IMR-90 (cell line): Measurements from ENCODE around the gene ARHGAP10. TPM values are rescaled to one million over a fixed set of nuclear protein-coding genes. Genes with fewer than 3 reads are reported as not detected.

ENCODE experiments used
- ATAC-seq: fragments of 200-7000 bp; cut with Tn5 transposase; 2 replicates; pipeline ENCODE4 v1.9.1; 2020; ENCODE audit warnings: low read depth, mild to moderate bottlenecking, moderate library complexity
- BruUV-seq: library from RNA; stranded (reverse); fragments of 400-500 nt; replicated peaks from 2 replicates; lab custom pipeline; 2021; lab: Mats Ljungman, UMichigan
- CTCF ChIA-PET: fragments of 300-600 bp; formaldehyde crosslinking; extraction: SDS; loops from one replicate; lab custom pipeline; 2021; ENCODE audit warnings: antibody characterized with exemption; lab: Yijun Ruan, JAX
- POLR2A ChIA-PET: fragments of 300-600 bp; sonication (Branson Sonifier 250); formaldehyde crosslinking; loops from one replicate; lab custom pipeline; 2022; ENCODE audit warnings: antibody characterized with exemption; ENCODE audit not compliant: unreplicated experiment; lab: Charles Lee
- DNase-seq: peaks from one replicate; pipeline ENCODE4 v3.0.0; 2013
- H2AFZ ChIP-seq: replicated peaks from 2 replicates; pipeline ENCODE3; 2013; ENCODE audit warnings: low read length, mild to moderate bottlenecking; ENCODE audit not compliant: poor library complexity
- H2AK5ac ChIP-seq: 2 replicates; pipeline ENCODE4 v1.6.1; 2013; ENCODE audit warnings: low read depth, low read length, inconsistent platforms
- H2AK9ac ChIP-seq: replicated peaks from 2 replicates; pipeline ENCODE3; 2013; ENCODE audit warnings: mild to moderate bottlenecking, low read depth, low read length, moderate library complexity; ENCODE audit not compliant: poor library complexity
- H2BK120ac ChIP-seq: 2 replicates; pipeline ENCODE4 v1.6.1; 2013; ENCODE audit warnings: low read depth, low read length, inconsistent platforms
- H2BK15ac ChIP-seq: 3 replicates; pipeline ENCODE4 v1.6.1; 2013; ENCODE audit warnings: low read depth, low read length, inconsistent platforms
- H2BK20ac ChIP-seq: 2 replicates; pipeline ENCODE4 v1.6.1; 2013; ENCODE audit warnings: low read depth, mild to moderate bottlenecking, inconsistent platforms, low read length, moderate library complexity
- H2BK5ac ChIP-seq: 2 replicates; pipeline ENCODE4 v1.6.1; 2013; ENCODE audit warnings: mild to moderate bottlenecking, low read depth, low read length, inconsistent platforms; ENCODE audit not compliant: poor library complexity, severe bottlenecking
- H3K14ac ChIP-seq: replicated peaks from 2 replicates; pipeline ENCODE4 v1.6.1; 2013; ENCODE audit warnings: low read depth, low read length, inconsistent platforms
- H3K18ac ChIP-seq: 2 replicates; pipeline ENCODE4 v1.6.1; 2013; ENCODE audit warnings: low read depth, low read length, control low read depth
- H3K23ac ChIP-seq: 2 replicates; pipeline ENCODE4 v1.6.1; 2013; ENCODE audit warnings: low read depth, low read length, inconsistent platforms
- H3K27ac ChIP-seq: 2 replicates; pipeline ENCODE4 v1.5.1; 2013; ENCODE audit warnings: mild to moderate bottlenecking, control low read depth, low read length; ENCODE audit not compliant: insufficient read depth
- H3K27me3 ChIP-seq: 2 replicates; pipeline ENCODE4 v1.6.1; 2013; ENCODE audit warnings: low read length; ENCODE audit not compliant: control insufficient read depth, insufficient read depth
- H3K36me3 ChIP-seq: 2 replicates; pipeline ENCODE4 v1.6.1; 2013; ENCODE audit warnings: low read length, mixed read lengths; ENCODE audit not compliant: control insufficient read depth, insufficient read depth
- H3K4ac ChIP-seq: 2 replicates; pipeline ENCODE4 v1.6.1; 2013; ENCODE audit warnings: low read depth, low read length, inconsistent platforms
- H3K4me1 ChIP-seq: 2 replicates; pipeline ENCODE4 v1.6.1; 2013; ENCODE audit warnings: low read length, mixed read lengths; ENCODE audit not compliant: control insufficient read depth, insufficient read depth
- H3K4me2 ChIP-seq: 2 replicates; pipeline ENCODE4 v1.6.1; 2013; ENCODE audit warnings: low read depth, mild to moderate bottlenecking, control low read depth, low read length, moderate library complexity
- H3K4me3 ChIP-seq: 2 replicates; pipeline ENCODE4 v1.5.1; 2013; ENCODE audit warnings: low read depth, mild to moderate bottlenecking, control low read depth, low read length, moderate library complexity; ENCODE audit not compliant: insufficient read depth
- H3K56ac ChIP-seq: 2 replicates; pipeline ENCODE4 v1.6.1; 2013; ENCODE audit warnings: low read length, inconsistent platforms; ENCODE audit not compliant: insufficient read depth; ENCODE audit errors: extremely low read depth
- H3K79me1 ChIP-seq, 2 experiments: 2 replicates each; pipeline ENCODE4 v1.6.1; 2013; ENCODE audit warnings: low read length in 2 of 2, inconsistent platforms in 1 of 2, low read depth in 1 of 2
- H3K9ac ChIP-seq: 2 replicates; pipeline ENCODE4 v1.6.1; 2013; ENCODE audit warnings: low read depth, low read length, control low read depth
- H3K9me1 ChIP-seq: 2 replicates; pipeline ENCODE4 v1.6.1; 2013; ENCODE audit warnings: low read length, inconsistent platforms; ENCODE audit not compliant: insufficient read depth
- H3K9me3 ChIP-seq: 2 replicates; pipeline ENCODE4 v1.6.1; 2013; ENCODE audit warnings: low read length; ENCODE audit not compliant: control insufficient read depth, insufficient read depth
- H4K20me1 ChIP-seq: 2 replicates; pipeline ENCODE4 v1.6.1; 2013; ENCODE audit warnings: low read length, inconsistent platforms; ENCODE audit not compliant: insufficient read depth
- H4K5ac ChIP-seq: 2 replicates; pipeline ENCODE4 v1.6.1; 2013; ENCODE audit warnings: mild to moderate bottlenecking, low read depth, low read length, control low read depth
- H4K8ac ChIP-seq, 2 experiments: 2 replicates each; pipeline ENCODE4 v1.6.1; 2013; ENCODE audit warnings: low read depth in 2 of 2, low read length in 2 of 2, control low read depth in 1 of 2, inconsistent platforms in 1 of 2
- H4K91ac ChIP-seq: 2 replicates; pipeline ENCODE4 v1.6.1; 2013; ENCODE audit warnings: low read depth, low read length, inconsistent platforms; ENCODE audit not compliant: insufficient read depth
- MXI1 ChIP-seq: IDR thresholded peaks from 2 replicates; pipeline ENCODE4 v1.6.1; 2012; ENCODE audit warnings: low read depth, mild to moderate bottlenecking, low read length, moderate library complexity, borderline replicate concordance
- NFE2L2 ChIP-seq: fragments of 150-350 bp; IDR thresholded peaks from 2 replicates; pipeline ENCODE4 v1.6.1; 2016; ENCODE audit warnings: low read depth, mild to moderate bottlenecking, low read length
- USF2 ChIP-seq: fragments of 150-350 bp; IDR thresholded peaks from 2 replicates; pipeline ENCODE4 v1.6.1; 2017; ENCODE audit warnings: mild to moderate bottlenecking, antibody characterized with exemption, low read length, low read depth
- WGBS, 2 experiments: methylation state at CpG; one replicate each; pipeline versions ENCODE4 v1.1.5 to v1.1.7; 2013; ENCODE audit warnings: missing lambda C conversion rate in 2 of 2; ENCODE audit not compliant: insufficient read length in 1 of 2; ENCODE audit errors: extremely low coverage in 2 of 2; 5-methylcytosine and 5-hydroxymethylcytosine counted together
- dilution Hi-C: fragments of 300-500 bp; cut with HindIII; formaldehyde crosslinking; loops from one replicate; pipeline ENCODE4 v1.14.3; 2018; ENCODE audit warnings: low sequenced_read_pairs; ENCODE audit not compliant: unreplicated experiment
- in situ Hi-C: fragments of 300-500 bp; cut with MboI; formaldehyde crosslinking; loops from 3 replicates; pipeline ENCODE4 v1.14.3; 2019; ENCODE audit warnings: low sequenced_read_pairs, inconsistent platforms, mixed read lengths
- intact Hi-C: fragments of 100-400 bp; cut with micrococcal nuclease; formaldehyde crosslinking; loops from 2 replicates; pipeline ENCODE4 v1.10.0; 2022
- polyA plus RNA-seq, 3 experiments: library from polyadenylated mRNA; depleted of rRNA; stranded (reverse); fragments of >200 nt; gene quantifications; 2 replicates each; pipeline ENCODE4 v1.2.3, GENCODE V29; 2012; ENCODE audit warnings: low replicate concordance in 1 of 3
- total RNA-seq: library from RNA; depleted of rRNA; stranded (reverse); fragments of >200 nt; gene quantifications from 2 replicates; pipeline ENCODE4 v1.2.3, GENCODE V29; 2012

ARHGAP10 gene
- total and polyA plus RNA-seq, 2 of the 4 experiments (the other 2 are of a cell fraction) = 27.1 to 29.4 TPM

DNA sequence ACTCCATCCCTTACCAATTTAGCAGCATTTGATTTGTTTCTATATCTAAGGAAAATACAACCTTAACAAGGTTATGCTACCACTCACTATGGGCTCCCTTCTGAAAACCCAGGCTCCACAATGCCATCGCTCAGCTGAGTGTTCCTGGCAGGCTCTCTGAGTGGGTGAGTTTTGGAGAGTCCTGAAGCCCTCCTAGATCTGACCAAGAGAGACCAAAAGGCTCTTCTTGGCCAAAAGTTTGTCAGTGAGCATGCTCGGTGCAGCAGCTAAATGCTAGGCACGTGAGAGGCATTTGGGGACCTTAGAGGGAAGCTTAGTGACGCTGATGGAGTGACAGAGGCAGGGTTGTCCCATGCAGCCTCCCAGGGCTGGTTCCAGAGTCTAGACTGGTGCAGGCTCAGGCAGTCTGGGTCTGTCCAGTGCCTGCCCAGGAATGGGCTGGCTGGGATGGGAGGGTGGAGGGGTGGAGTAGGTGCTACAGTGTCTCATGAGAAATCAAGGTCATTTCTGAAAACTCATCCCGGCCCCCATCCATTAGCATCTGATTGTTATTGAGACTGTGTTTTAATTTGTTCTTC, 363.5 kb downstream of the ARHGAP10 start:
- dilution Hi-C loops (no loop called here), in situ Hi-C loops (no loop called here), intact Hi-C loops (no loop called here)
- Histone ChIP-seq H3K9me1 (peaks cover 5% of the 10 kb centered on the region; the same call in 1 of the 2 replicates), H3K9me3 (no peaks in the 10 kb centered on the region), H3K4me1 (no peaks in the 10 kb centered on the region), H2BK20ac (no peak overlapping the region), H4K5ac (no peak overlapping the region), H3K14ac (no peak overlapping the region), H3K4me3 (no peak overlapping the region), H3K18ac (no peak overlapping the region), H4K20me1 (no peaks in the 10 kb centered on the region), H3K4me2 (no peak overlapping the region), H2BK5ac (no peak overlapping the region), H2AK5ac (no peak overlapping the region), H4K8ac (no peak overlapping the region), H2BK120ac (no peak overlapping the region), H3K9ac (no peak overlapping the region), H2BK15ac (no peak overlapping the region), H3K56ac (no peak overlapping the region), H4K91ac (no peak overlapping the region), H3K23ac (no peak overlapping the region), H3K4ac (no peak overlapping the region), H3K27ac (no peak overlapping the region), H3K27me3 (no peaks in the 10 kb centered on the region), H2AFZ (no peak overlapping the region), H2AK9ac (no peak overlapping the region), H3K79me1 (no peaks in the 10 kb centered on the region), H3K36me3 (no peaks in the 10 kb centered on the region)
- no TSS peak for BruUV-seq
- ATAC-seq (no peak), DNase-seq (no peak)
- ChIA-PET CTCF (interaction anchor here (0.5 kb wide), 1 partner anchor 654 kb away, joined by 5 read pairs; no protein-coding TSS in a partner anchor), POLR2A (no interaction called here)
- no peak for TF ChIP-seq NFE2L2
- TF ChIP-seq USF2 = no peak
- no peak for TF ChIP-seq MXI1
- no CpG with 5 or more reads among the region's 5 CpGs for WGBS, 2 experiments
